Effector memory CD8-positive, alpha-beta T cell (primary cell): Measurements from ENCODE around the gene LMO3.

Experiments used
- ATAC-seq: fragments of 150-1000 bp; cut with Tn5 transposase; replicated peaks from 2 replicates; pipeline ENCODE4 v1.10.0; 2021; ENCODE audit warnings: mild to moderate bottlenecking, moderate library complexity
- DNase-seq, 3 experiments: peaks; one replicate each; pipeline ENCODE4 v3.0.0; 2021
- H3K27ac Mint-ChIP-seq, 2 donors: one replicate each; pipeline ENCODE4 v1.8.0; 2022; ENCODE audit warnings: mild to moderate bottlenecking in 2 of 2, mixed read lengths in 2 of 2, moderate library complexity in 2 of 2
- H3K27me3 Mint-ChIP-seq, 2 donors: one replicate each; pipeline ENCODE4 v1.8.0; 2022; ENCODE audit warnings: mixed read lengths in 2 of 2
- H3K36me3 Mint-ChIP-seq: one replicate; pipeline ENCODE4 v1.8.0; 2022; ENCODE audit warnings: mild to moderate bottlenecking, moderate library complexity, mixed read lengths; ENCODE audit not compliant: insufficient read depth
- H3K4me1 Mint-ChIP-seq, 2 donors: one replicate each; pipeline ENCODE4 v1.8.0; 2022; ENCODE audit warnings: low read depth in 2 of 2, mixed read lengths in 2 of 2
- H3K4me3 Mint-ChIP-seq, 2 donors: one replicate each; pipeline ENCODE4 v1.8.0; 2022; ENCODE audit warnings: mild to moderate bottlenecking in 2 of 2, mixed read lengths in 2 of 2, moderate library complexity in 2 of 2
- H3K9me3 Mint-ChIP-seq, 2 donors: one replicate each; pipeline ENCODE4 v1.8.0; 2022; ENCODE audit warnings: mixed read lengths in 2 of 2

LMO3 gene

DNA sequence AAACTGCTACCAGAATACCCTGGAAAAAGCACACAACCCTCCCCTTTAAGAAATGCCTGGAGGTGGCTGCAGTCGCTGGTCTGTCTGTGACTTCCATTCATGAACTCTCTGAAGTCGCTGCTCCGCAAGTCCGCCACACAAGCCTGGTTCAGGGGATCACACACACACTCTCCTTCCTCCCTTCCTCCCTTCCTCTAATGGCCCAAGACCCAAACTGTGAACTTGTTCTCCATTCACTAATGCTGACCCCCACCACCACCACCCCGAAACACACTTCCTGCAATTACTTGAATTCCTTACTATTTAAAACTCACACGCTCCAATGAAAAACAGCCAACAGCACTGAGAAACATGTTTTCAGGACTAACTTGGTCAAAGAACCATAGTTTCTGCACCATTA lies 1.0 kb upstream of the LMO3 start:
- Mint-ChIP-seq H3K27me3 (peaks cover 12 to 23% of the 10 kb centered on the region in 2 donors), H3K4me1 (no peaks in the 10 kb centered on the region), H3K4me3 (no peak overlapping the region), H3K27ac (no peak overlapping the region), H3K9me3 (peaks cover 8 to 10% of the 10 kb centered on the region in 2 donors), H3K36me3 (no peaks in the 10 kb centered on the region)
- ATAC-seq, result no peak
- no peak for DNase-seq

- no peaks in the 10 kb centered on the region for H3K36me3 Mint-ChIP-seq
- H3K9me3 Mint-ChIP-seq, result peaks cover 8 to 10% of the 10 kb centered on the region in 2 donors
- peaks cover 12 to 23% of the 10 kb centered on the region in 2 donors for H3K27me3 Mint-ChIP-seq
- H3K4me3 Mint-ChIP-seq, result no peak overlapping the region
- DNase-seq, result no peak
- no peak for ATAC-seq
- H3K27ac Mint-ChIP-seq, result no peak overlapping the region
- H3K4me1 Mint-ChIP-seq, result no peaks in the 10 kb centered on the region
These were observed 363 bp upstream of the LMO3 start for GRCh38 chr12:16606201-16606849.

DNA sequence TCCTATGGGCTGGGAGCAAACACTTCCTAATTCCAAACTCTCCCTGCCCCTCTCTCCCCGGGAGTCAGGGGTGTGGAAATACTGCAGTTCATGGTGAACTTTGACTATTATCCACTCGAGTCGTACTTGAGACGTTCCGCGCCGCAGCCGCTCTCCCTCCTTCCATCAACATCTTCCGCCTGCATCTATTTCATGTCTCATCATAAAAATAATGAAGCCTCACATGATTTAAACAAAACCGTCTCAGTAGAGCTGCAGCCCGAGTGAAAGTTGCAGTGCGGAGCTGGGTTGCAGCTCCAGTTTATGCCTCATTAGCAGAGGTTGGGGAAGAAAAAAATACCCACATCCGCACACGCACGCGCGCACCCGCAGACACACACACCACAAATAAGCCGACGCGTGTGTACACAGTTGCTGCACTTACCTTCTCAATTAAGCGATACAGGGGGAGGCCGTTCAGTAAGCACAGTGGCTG lies 283 bp downstream of the LMO3 start:
- DNase-seq, result no peak
- ATAC-seq, result no peak
- H3K27ac Mint-ChIP-seq, result no peak overlapping the region
- H3K36me3 Mint-ChIP-seq, result no peaks in the 10 kb centered on the region
- H3K4me1 Mint-ChIP-seq, result no peaks in the 10 kb centered on the region
- H3K27me3 Mint-ChIP-seq, result peaks cover 12 to 23% of the 10 kb centered on the region in 2 donors
- H3K9me3 Mint-ChIP-seq, result peaks cover 8 to 10% of the 10 kb centered on the region in 2 donors
- no peak overlapping the region for H3K4me3 Mint-ChIP-seq

- H3K4me3 Mint-ChIP-seq, result no peak overlapping the region
- no peak for DNase-seq
- no peak overlapping the region for H3K27ac Mint-ChIP-seq
- H3K9me3 Mint-ChIP-seq, result peaks cover 7 to 8% of the 10 kb centered on the region in 2 donors
- H3K4me1 Mint-ChIP-seq, result no peaks in the 10 kb centered on the region
- peaks cover 12 to 23% of the 10 kb centered on the region in 2 donors for H3K27me3 Mint-ChIP-seq
- H3K36me3 Mint-ChIP-seq, result no peaks in the 10 kb centered on the region
- ATAC-seq, result no peak
These were observed 1.2 kb downstream of the LMO3 start for GRCh38 chr12:16604596-16605252.

DNA sequence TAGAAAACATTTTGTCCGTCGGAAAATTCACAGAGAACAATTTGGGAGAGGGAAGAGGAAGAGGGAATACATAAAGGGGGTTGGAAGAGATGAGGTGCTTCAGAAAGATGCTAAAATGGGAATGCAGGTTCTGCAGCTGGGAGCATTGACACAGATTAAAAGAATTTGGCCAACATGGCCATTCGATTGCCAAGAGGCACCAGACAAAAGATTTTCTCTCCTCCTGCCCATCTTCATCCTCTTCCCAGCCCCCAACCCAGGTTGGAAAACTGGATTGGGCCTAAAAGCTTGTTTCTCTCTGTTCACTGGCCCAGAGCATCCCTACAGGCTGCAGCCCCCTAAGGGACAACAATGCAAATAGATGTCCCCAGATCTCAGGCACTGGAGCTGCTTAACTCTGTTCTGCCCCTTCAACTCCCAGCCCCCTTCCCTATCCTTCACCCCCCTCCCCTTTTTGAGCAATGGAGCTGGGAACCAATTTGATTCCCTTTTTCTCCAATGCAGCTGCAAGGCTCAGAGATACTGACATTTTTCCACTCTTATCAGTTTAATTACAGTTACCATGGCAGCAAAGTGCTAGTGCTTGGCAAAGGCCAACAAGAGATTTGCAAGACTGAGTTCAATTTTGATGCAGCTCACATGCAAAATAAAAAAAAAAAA lies 1.9 kb downstream of the LMO3 start:
- Mint-ChIP-seq H3K27ac (no peak overlapping the region), H3K36me3 (no peaks in the 10 kb centered on the region), H3K9me3 (peaks cover 8% of the 10 kb centered on the region in 2 donors), H3K4me3 (no peak overlapping the region), H3K27me3 (peaks cover 12 to 23% of the 10 kb centered on the region in 2 donors), H3K4me1 (no peaks in the 10 kb centered on the region)
- DNase-seq, result no peak
- no peak for ATAC-seq

GRCh38 chr12:16603260-16603915 lies 2.6 kb downstream of the LMO3 start:
- DNase-seq (no peak), ATAC-seq (no peak)
- H3K36me3 Mint-ChIP-seq, result no peaks in the 10 kb centered on the region
- no peak overlapping the region for H3K27ac Mint-ChIP-seq
- no peak overlapping the region for H3K4me3 Mint-ChIP-seq
- peaks cover 8 to 11% of the 10 kb centered on the region in 2 donors for H3K9me3 Mint-ChIP-seq
- no peaks in the 10 kb centered on the region for H3K4me1 Mint-ChIP-seq
- H3K27me3 Mint-ChIP-seq, result peaks cover 12 to 23% of the 10 kb centered on the region in 2 donors

DNA sequence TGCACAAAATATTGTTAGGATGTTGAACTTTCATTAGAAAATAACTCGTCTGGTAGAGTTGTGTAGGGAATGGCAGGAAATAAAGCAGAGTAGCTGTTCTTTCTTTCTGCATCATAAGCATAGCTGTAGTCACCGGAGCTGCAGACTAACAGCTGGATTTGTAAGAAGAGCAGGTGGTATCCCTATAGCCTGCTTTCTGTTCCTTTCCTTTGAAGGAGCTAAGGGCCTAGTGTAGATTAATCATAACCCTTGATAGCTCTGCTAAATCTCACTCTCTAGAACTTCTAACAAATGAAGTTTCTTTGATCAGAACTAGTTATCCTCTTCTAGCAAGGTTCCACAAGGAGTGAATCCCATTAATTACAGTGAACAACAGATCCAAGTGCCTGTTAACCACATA lies 3.5 kb downstream of the LMO3 start:
- Mint-ChIP-seq H3K27ac (no peak overlapping the region), H3K36me3 (no peaks in the 10 kb centered on the region), H3K27me3 (peaks cover 12 to 21% of the 10 kb centered on the region in 2 donors), H3K9me3 (peaks cover 2 to 11% of the 10 kb centered on the region in 2 donors), H3K4me1 (no peaks in the 10 kb centered on the region), H3K4me3 (no peak overlapping the region)
- ATAC-seq, result no peak
- no peak for DNase-seq

DNA sequence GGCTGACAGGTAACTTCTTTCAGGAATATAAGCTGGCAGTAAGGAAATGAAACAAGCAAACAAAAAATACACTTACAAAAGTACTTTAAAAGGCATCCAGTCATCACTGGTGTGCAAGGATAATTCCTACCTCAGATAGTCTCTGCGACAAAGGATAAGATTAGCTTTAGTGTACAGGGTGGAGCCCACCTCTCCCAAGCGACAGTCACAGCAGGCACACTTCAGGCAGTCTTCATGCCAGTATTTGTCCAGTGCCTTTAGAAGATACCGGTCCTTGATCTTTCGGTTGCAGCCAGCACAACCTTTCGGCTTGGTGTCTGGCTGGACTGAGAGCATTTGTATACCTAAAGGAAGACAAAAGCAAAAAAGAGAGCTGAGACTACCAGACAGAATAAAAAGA lies 5.4 kb downstream of the LMO3 start:
- Mint-ChIP-seq H3K27ac (no peak overlapping the region), H3K36me3 (no peaks in the 10 kb centered on the region), H3K4me1 (no peaks in the 10 kb centered on the region), H3K9me3 (peaks cover 0 to 5% of the 10 kb centered on the region in 2 donors), H3K4me3 (no peak overlapping the region), H3K27me3 (peaks cover 0 to 2% of the 10 kb centered on the region in 2 donors)
- ATAC-seq (no peak), DNase-seq (no peak)

GRCh38 chr12:16599081-16599480 lies 6.9 kb downstream of the LMO3 start:
- Mint-ChIP-seq H3K4me1 (no peaks in the 10 kb centered on the region), H3K27ac (no peak overlapping the region), H3K27me3 (no peaks in the 10 kb centered on the region), H3K36me3 (no peaks in the 10 kb centered on the region), H3K9me3 (peaks cover 0 to 5% of the 10 kb centered on the region in 2 donors), H3K4me3 (no peak overlapping the region)
- ATAC-seq (no peak), DNase-seq (no peak)

DNA sequence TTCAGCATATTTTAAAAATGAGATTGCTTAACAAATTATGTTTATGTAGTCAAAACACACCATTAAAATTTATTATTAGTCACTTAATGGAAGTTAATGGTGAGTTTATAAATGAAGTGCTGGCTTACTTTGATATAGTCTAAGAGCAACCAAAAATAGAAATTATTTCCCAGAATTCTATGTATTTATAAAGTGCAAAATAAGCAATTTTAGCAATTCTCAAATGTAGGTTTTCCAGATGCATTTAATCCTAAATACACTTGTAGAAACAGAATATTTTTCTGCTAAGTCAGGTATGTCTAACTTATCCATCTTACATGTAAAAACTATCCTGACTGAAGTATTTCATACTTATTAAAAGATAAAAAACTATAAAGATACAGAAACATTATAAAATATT lies 11.2 kb downstream of the LMO3 start:
- no peaks in the 10 kb centered on the region for H3K27me3 Mint-ChIP-seq
- no peak overlapping the region for H3K4me3 Mint-ChIP-seq
- no peaks in the 10 kb centered on the region for H3K36me3 Mint-ChIP-seq
- no peaks in the 10 kb centered on the region for H3K4me1 Mint-ChIP-seq
- no peak overlapping the region for H3K27ac Mint-ChIP-seq
- ATAC-seq (no peak), DNase-seq (no peak)
- H3K9me3 Mint-ChIP-seq, result peaks cover 8 to 10% of the 10 kb centered on the region in 2 donors

- Mint-ChIP-seq H3K27ac (no peak overlapping the region), H3K27me3 (no peaks in the 10 kb centered on the region), H3K4me1 (no peaks in the 10 kb centered on the region), H3K4me3 (no peak overlapping the region), H3K9me3 (peaks cover 5 to 8% of the 10 kb centered on the region in 2 donors), H3K36me3 (no peaks in the 10 kb centered on the region)
- DNase-seq, result no peak
- no peak for ATAC-seq
These were observed 12.4 kb downstream of the LMO3 start for GRCh38 chr12:16593546-16593945.

DNA sequence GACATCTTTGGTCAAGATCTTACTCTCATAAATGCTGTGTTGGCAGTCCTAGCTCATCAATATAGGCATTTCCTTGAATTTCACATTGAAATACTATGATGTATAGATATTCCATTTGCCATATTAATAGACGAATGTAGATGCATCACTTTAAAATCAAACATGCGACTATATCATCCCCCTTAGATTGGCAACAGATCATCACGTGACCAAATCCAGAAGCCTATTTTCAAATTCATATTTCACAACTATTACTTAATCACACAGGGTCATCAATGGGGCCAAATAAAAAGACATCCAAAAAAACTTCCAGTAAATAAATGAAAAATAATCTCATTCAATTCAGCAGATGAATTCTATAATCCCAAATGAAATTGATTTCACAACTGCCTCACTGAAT lies 15.3 kb downstream of the LMO3 start:
- DNase-seq, result no peak
- no peak overlapping the region for H3K4me3 Mint-ChIP-seq
- H3K36me3 Mint-ChIP-seq, result no peaks in the 10 kb centered on the region
- peaks cover 6 to 8% of the 10 kb centered on the region in 2 donors for H3K9me3 Mint-ChIP-seq
- no peak for ATAC-seq
- H3K27me3 Mint-ChIP-seq, result no peaks in the 10 kb centered on the region
- H3K4me1 Mint-ChIP-seq, result no peaks in the 10 kb centered on the region
- H3K27ac Mint-ChIP-seq, result no peak overlapping the region

GRCh38 chr12:16588812-16589211 lies 17.1 kb downstream of the LMO3 start:
- ATAC-seq (no peak), DNase-seq (no peak)
- H3K9me3 Mint-ChIP-seq, result peaks cover 13 to 15% of the 10 kb centered on the region in 2 donors
- no peaks in the 10 kb centered on the region for H3K4me1 Mint-ChIP-seq
- no peak overlapping the region for H3K27ac Mint-ChIP-seq
- no peak overlapping the region for H3K4me3 Mint-ChIP-seq
- no peaks in the 10 kb centered on the region for H3K36me3 Mint-ChIP-seq
- no peaks in the 10 kb centered on the region for H3K27me3 Mint-ChIP-seq
